Gastroesophageal sphincter (tissue), 3 donors: ENCODE data around the gene ELAC2.

Source experiments
- EP300 ChIP-seq: sonication (generic); formaldehyde crosslinking; IDR thresholded peaks from one replicate; pipeline ENCODE4 v1.6.1; 2017; ENCODE audit warnings: antibody characterized with exemption, mild to moderate bottlenecking
- POLR2A ChIP-seq, 2 donors: fragments of 450-650 bp; IDR thresholded peaks; one replicate each; pipeline ENCODE4 v1.6.1; 2017; ENCODE audit warnings: antibody characterized with exemption in 2 of 2, mild to moderate bottlenecking in 2 of 2, moderate library complexity in 1 of 2
- POLR2AphosphoS5 ChIP-seq: sonication (generic); formaldehyde crosslinking; IDR thresholded peaks from one replicate; pipeline ENCODE4 v1.6.1; 2017; ENCODE audit warnings: antibody characterized with exemption
- TF ChIP-seq, protein P1 (sequence below), 4 experiments: fragments of 200-600 bp in 2 of 4; fragments of 450-650 bp in 2 of 4; sonication (generic) in 1 of 4; IDR thresholded peaks; one replicate each; pipeline ENCODE4 v1.5.1; 2017 to 2019; ENCODE audit warnings: antibody characterized with exemption in 4 of 4, mild to moderate bottlenecking in 2 of 4, moderate library complexity in 2 of 4

DNA sequence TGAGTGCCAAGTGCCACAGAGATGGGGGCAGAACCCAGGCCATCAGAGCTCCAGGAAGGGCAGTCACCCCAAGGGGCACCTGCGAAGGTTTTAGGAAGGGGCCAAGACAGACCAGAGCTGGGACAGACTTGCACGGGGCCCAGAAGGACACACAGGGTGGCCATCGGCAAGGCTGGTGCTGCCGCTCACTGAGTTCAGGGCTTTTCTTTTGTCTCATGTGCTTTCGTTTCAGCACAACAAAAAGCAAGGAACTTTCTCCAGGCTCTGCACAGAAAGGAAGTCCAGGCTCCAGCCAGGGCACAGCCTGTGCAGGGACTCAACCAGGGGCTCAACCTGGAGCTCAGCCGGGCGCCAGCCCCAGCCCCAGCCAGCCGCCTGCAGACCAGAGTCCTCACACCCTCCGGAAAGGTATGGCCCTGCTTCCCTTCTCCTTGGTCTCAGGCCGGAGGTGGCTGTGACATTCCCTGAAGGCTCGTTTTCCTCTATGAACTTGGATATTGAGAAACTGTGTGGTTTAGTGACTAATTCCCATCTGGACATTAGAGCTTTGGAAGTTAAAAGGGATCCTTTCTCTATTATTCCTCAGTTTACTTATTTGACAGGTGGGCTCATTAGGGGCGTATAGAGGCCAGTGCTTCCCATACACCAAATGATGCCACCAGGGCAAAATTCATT is 37.9 kb downstream of the ELAC2 start:
- TF ChIP-seq, protein P1, sequence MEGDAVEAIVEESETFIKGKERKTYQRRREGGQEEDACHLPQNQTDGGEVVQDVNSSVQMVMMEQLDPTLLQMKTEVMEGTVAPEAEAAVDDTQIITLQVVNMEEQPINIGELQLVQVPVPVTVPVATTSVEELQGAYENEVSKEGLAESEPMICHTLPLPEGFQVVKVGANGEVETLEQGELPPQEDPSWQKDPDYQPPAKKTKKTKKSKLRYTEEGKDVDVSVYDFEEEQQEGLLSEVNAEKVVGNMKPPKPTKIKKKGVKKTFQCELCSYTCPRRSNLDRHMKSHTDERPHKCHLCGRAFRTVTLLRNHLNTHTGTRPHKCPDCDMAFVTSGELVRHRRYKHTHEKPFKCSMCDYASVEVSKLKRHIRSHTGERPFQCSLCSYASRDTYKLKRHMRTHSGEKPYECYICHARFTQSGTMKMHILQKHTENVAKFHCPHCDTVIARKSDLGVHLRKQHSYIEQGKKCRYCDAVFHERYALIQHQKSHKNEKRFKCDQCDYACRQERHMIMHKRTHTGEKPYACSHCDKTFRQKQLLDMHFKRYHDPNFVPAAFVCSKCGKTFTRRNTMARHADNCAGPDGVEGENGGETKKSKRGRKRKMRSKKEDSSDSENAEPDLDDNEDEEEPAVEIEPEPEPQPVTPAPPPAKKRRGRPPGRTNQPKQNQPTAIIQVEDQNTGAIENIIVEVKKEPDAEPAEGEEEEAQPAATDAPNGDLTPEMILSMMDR (IDR thresholded peaks at IDR 0.05), result no peak
- TF ChIP-seq EP300 (no peak), POLR2A (IDR thresholded peaks at IDR 0.05) (no peak), POLR2AphosphoS5 (no peak)
